K562 (cell line): ENCODE measurements around the gene CERS6. TPM values are rescaled to one million over a fixed set of nuclear protein-coding genes. Genes with fewer than 3 reads are reported as not detected.
A peak's percentile ranks its signal among the peaks of the same experiment; 100 is the strongest.

Source experiments
- ARNT ChIP-seq, 2 experiments: fragments of 450-650 bp; IDR thresholded peaks; 2 replicates each; pipeline ENCODE4 v1.6.1; 2016; ENCODE audit warnings: mild to moderate bottlenecking in 1 of 2
- CCNT2 ChIP-seq: IDR thresholded peaks from 2 replicates; pipeline ENCODE4 v1.6.1; 2011; ENCODE audit warnings: borderline replicate concordance, low read depth, mild to moderate bottlenecking, moderate library complexity, mixed read lengths, low read length; ENCODE audit not compliant: insufficient read length; ENCODE audit errors: extremely low read depth
- ETV5 ChIP-seq: sonication (generic); formaldehyde crosslinking; IDR thresholded peaks from 2 replicates; pipeline ENCODE4 v1.4.0; 2020; ENCODE audit warnings: low read depth, mild to moderate bottlenecking, missing genetic modification reagents
- HDAC3 ChIP-seq: fragments of 450-650 bp; IDR thresholded peaks from 2 replicates; pipeline ENCODE4 v1.6.1; 2018; ENCODE audit warnings: borderline replicate concordance, mild to moderate bottlenecking, moderate library complexity; ENCODE audit not compliant: partially characterized antibody
- HDGF ChIP-seq: fragments of 450-650 bp; IDR thresholded peaks from 2 replicates; pipeline ENCODE4 v1.6.1; 2016
- LEF1 ChIP-seq: fragments of 450-650 bp; IDR thresholded peaks from 2 replicates; pipeline ENCODE4 v1.6.1; 2016; ENCODE audit warnings: mild to moderate bottlenecking
- PPARD ChIP-seq: fragments of 250-450 bp; sonication (Bioruptor Pico); IDR thresholded peaks from 2 replicates; pipeline ENCODE4 v1.8.0; 2022; ENCODE audit warnings: inconsistent platforms, mild to moderate bottlenecking, moderate library complexity
- RBM17 ChIP-seq: fragments of 200-400 bp; formaldehyde crosslinking; IDR thresholded peaks from 2 replicates; pipeline ENCODE4 v1.6.1; 2017; ENCODE audit warnings: low read depth, mild to moderate bottlenecking, low read length, borderline replicate concordance
- SMARCE1 ChIP-seq: fragments of 450-650 bp; IDR thresholded peaks from 2 replicates; pipeline ENCODE4 v1.7.1; 2016; ENCODE audit warnings: mild to moderate bottlenecking
- SRSF7 ChIP-seq: fragments of 200-400 bp; formaldehyde crosslinking; optimal IDR thresholded peaks from 2 replicates; pipeline ENCODE3; 2017; ENCODE audit warnings: mild to moderate bottlenecking, low read depth, low read length
- TEAD2 ChIP-seq: fragments of 450-650 bp; IDR thresholded peaks from 2 replicates; pipeline ENCODE4 v1.6.1; 2016; ENCODE audit warnings: missing genetic modification characterization, control low read depth, missing compliant biosample characterization
- TSC22D4 ChIP-seq: fragments of 450-650 bp; IDR thresholded peaks from 2 replicates; pipeline ENCODE4 v1.6.1; 2016; ENCODE audit warnings: missing genetic modification characterization, missing biosample characterization, control low read depth
- USF1 ChIP-seq: sonication (generic); formaldehyde crosslinking; IDR thresholded peaks from 2 replicates; pipeline ENCODE4 v1.9.0; 2022; ENCODE audit warnings: mild to moderate bottlenecking, missing genetic modification reagents
- ZBTB17 ChIP-seq: fragments of 450-650 bp; formaldehyde crosslinking; IDR thresholded peaks from 2 replicates; pipeline ENCODE4 v1.4.0; 2020; ENCODE audit warnings: mild to moderate bottlenecking
- ZFP30 ChIP-seq: fragments of 250-450 bp; sonication (Bioruptor Pico); IDR thresholded peaks from 2 replicates; pipeline ENCODE4 v1.8.0; 2022; ENCODE audit warnings: moderate library complexity, mild to moderate bottlenecking, inconsistent platforms, borderline replicate concordance
- ZNF121 ChIP-seq: sonication (generic); formaldehyde crosslinking; conservative IDR thresholded peaks from 2 replicates; pipeline ENCODE4 v1.8.0; 2022; ENCODE audit warnings: missing genetic modification reagents
- ZNF696 ChIP-seq: fragments of 250-450 bp; sonication (Bioruptor Pico); conservative IDR thresholded peaks from 2 replicates; pipeline ENCODE4 v1.4.0; 2020; ENCODE audit warnings: mild to moderate bottlenecking, moderate library complexity
- polyA plus RNA-seq, 8 experiments: library from polyadenylated mRNA; depleted of rRNA in 4 of 8; stranded (reverse) in 5 of 8; unstranded in 3 of 8; fragments of >200 nt; fragmentation: Nextera tagmentation in 2 of 8; fragmentation: Illumina TruSeq in 1 of 8; extraction: Ambion mirVana in 2 of 8; extraction: Trizol in 1 of 8; gene quantifications; 2 replicates each; pipeline versions ENCODE4 v1.2.1 to v1.2.3, GENCODE V29; 2011 to 2014; ENCODE audit warnings: inconsistent platforms in 1 of 8, missing spikeins in 1 of 8
- total RNA-seq, 7 experiments: library from RNA; depleted of rRNA in 6 of 7; stranded (reverse); fragments of >200 nt in 6 of 7; fragmentation: Illumina TruSeq in 2 of 7; extraction: Trizol in 2 of 7; gene quantifications; 2 replicates each; pipeline versions ENCODE4 v1.2.1 to v1.2.3, GENCODE V29; 2011 to 2021; ENCODE audit warnings: low replicate concordance in 1 of 7
- TF ChIP-seq, protein P1 (sequence below): IDR thresholded peaks from 2 replicates; pipeline ENCODE4 v1.6.1; 2012; ENCODE audit warnings: low read depth, low read length, improper control_type of control experiment, borderline replicate concordance
- TF ChIP-seq, protein P2 (sequence below): sonication (generic); formaldehyde crosslinking; IDR thresholded peaks from 2 replicates; pipeline ENCODE4 v1.8.0; 2022; ENCODE audit warnings: missing genetic modification reagents, mild to moderate bottlenecking, borderline replicate concordance
- TF ChIP-seq, protein P3 (sequence below): fragments of 250-450 bp; sonication (Bioruptor Pico); IDR thresholded peaks from 2 replicates; pipeline ENCODE4 v1.5.0; 2021; ENCODE audit warnings: mild to moderate bottlenecking, moderate library complexity

The CERS6 gene
- total and polyA plus RNA-seq, 9 of the 15 experiments (the other 6 are each of a cell fraction or from before 2014, with no cell fraction given) = 1.6 to 13.6 (median 11.4) TPM

DNA sequence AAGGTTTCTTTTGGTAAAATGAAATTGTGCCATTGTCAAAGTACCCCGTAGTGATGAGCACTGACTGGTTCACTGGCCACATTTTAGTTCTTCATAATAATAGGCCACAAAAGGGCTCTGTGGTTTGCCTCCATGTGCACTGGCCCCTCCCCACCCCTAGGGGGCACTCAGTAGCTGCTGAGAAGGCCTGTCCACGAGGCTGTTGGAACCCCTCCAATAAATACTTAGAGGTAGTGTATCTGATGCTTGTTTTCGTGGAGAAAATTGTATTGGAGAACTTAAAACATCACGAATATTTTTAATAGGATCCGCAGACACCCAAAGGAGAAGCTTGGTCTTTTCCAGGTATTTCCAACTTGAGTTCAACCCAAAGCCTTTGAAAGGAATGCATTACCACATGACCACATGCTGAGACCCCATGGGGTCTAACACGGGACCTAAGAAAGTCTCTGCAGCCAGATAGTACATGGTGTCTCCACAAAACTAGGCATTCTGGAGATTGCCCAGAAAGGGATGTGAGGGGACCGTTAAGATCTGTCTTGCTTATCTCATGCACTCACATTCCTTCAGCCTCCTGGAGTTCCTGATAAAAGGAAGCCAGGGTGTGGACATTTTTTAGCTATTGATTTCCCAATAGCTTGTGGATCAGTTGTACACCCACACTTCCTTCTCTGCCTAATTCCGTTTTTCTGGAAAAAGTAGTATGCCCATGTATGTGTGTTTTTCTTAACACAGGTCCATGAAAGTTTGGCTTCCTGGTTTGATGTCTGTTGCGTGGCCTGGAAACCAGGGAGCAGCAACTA lies 317.8 kb downstream of the CERS6 start (continued):
- no peak for TF ChIP-seq TSC22D4 (tag)
- TF ChIP-seq RBM17 = no peak
- TF ChIP-seq LEF1 = peak; percentile 98
- TF ChIP-seq, protein P1, sequence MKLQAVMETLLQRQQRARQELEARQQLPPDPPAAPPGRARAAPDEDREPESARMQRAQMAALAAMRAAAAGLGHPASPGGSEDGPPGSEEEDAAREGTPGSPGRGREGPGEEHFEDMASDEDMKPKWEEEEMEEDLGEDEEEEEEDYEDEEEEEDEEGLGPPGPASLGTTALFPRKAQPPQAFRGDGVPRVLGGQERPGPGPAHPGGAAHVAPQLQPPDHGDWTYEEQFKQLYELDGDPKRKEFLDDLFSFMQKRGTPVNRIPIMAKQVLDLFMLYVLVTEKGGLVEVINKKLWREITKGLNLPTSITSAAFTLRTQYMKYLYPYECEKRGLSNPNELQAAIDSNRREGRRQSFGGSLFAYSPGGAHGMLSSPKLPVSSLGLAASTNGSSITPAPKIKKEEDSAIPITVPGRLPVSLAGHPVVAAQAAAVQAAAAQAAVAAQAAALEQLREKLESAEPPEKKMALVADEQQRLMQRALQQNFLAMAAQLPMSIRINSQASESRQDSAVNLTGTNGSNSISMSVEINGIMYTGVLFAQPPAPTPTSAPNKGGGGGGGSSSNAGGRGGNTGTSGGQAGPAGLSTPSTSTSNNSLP = peak; percentile 75
- TF ChIP-seq, protein P2, sequence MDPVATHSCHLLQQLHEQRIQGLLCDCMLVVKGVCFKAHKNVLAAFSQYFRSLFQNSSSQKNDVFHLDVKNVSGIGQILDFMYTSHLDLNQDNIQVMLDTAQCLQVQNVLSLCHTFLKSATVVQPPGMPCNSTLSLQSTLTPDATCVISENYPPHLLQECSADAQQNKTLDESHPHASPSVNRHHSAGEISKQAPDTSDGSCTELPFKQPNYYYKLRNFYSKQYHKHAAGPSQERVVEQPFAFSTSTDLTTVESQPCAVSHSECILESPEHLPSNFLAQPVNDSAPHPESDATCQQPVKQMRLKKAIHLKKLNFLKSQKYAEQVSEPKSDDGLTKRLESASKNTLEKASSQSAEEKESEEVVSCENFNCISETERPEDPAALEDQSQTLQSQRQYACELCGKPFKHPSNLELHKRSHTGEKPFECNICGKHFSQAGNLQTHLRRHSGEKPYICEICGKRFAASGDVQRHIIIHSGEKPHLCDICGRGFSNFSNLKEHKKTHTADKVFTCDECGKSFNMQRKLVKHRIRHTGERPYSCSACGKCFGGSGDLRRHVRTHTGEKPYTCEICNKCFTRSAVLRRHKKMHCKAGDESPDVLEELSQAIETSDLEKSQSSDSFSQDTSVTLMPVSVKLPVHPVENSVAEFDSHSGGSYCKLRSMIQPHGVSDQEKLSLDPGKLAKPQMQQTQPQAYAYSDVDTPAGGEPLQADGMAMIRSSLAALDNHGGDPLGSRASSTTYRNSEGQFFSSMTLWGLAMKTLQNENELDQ (CRISPR knock-in tag) = no peak; the same call in 1 of the 2 replicates
- TF ChIP-seq USF1 (CRISPR knock-in tag) = peak; percentile 48
- peak; percentile 93 for TF ChIP-seq HDAC3
- no peak for TF ChIP-seq ZNF121 (CRISPR knock-in tag)
- TF ChIP-seq, protein P3, sequence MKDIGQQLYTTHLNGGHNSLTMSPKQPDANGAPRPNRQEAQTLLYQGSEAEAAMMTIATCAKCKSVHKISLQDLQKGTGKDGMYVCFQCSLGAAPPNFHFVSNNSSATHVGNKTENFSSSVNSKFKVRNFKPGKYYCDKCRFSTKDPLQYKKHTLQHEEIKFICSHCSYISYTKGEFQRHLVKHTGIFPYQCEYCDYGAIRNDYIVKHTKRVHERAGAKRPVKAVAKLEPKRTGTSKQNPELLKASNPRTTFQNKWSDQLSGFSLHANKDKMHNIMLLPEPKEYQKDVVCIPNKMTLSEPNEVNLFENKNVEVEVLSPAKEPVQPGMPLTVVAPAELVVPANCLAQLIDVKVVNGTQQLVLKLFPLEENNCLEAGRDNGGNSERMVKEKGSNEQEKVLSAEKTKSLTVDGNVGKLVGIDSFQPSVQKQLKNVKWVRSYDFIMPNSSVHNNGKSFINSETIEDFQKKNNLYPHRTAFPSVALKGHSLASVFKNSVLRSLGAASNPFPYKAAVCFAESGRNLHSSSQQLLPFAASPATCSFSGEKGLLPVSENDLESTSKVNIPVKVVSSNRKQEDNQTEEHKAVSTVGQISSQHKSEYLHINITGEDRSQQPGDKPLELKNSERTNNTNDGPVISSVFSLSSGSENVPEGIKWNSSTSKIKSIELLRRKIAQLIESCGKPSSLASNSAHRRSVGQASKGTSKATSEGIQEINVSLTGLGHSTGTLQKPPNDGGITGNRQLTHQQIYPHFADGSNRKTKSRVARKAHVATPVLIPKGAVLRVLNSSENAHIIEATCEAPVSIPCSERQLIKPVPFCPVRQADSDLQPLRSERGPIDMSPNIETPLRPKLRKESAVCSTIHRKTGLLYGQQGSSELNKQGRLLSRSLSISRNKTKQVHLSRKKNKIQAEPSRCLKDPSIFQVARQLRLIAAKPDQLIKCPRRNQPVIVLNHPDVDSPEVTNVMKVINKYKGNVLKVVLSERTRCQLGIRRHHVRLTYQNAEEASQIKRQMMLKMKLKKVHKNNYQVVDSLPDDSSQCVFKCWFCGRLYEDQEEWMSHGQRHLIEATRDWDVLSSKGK = no peak
- TF ChIP-seq ARNT (IDR thresholded peaks at IDR 0.05) = peak; percentile 96 to 98
- TF ChIP-seq ZBTB17 (CRISPR knock-in tag) = peak; percentile 97
- peak; percentile 98 for TF ChIP-seq TEAD2 (tag)
- TF ChIP-seq SRSF7 = no peak
- TF ChIP-seq ZNF696 (CRISPR knock-in tag) = no peak
- no peak for TF ChIP-seq PPARD (CRISPR knock-in tag)
- peak; percentile 99 for TF ChIP-seq SMARCE1
- TF ChIP-seq CCNT2 = peak; percentile 95
- no peak for TF ChIP-seq HDGF
- no peak for TF ChIP-seq ZFP30 (CRISPR knock-in tag)
- TF ChIP-seq ETV5 (CRISPR knock-in tag) = peak; percentile 75
